GM23248 (cell line): ENCODE results near the gene SPEN.

Source experiments
- EZH2 ChIP-seq: fragments of 200-600 bp; sonication (generic); IDR thresholded peaks from 2 replicates; pipeline ENCODE4 v1.6.1; 2018; ENCODE audit warnings: antibody characterized with exemption, mild to moderate bottlenecking; ENCODE audit not compliant: insufficient read depth, poor library complexity, severe bottlenecking
- EZH2phosphoT487 ChIP-seq: fragments of 200-600 bp; sonication (generic); IDR thresholded peaks from 2 replicates; pipeline ENCODE4 v1.6.1; 2018; ENCODE audit warnings: antibody characterized with exemption, moderate library complexity, mild to moderate bottlenecking, low read depth; ENCODE audit not compliant: insufficient read depth

DNA sequence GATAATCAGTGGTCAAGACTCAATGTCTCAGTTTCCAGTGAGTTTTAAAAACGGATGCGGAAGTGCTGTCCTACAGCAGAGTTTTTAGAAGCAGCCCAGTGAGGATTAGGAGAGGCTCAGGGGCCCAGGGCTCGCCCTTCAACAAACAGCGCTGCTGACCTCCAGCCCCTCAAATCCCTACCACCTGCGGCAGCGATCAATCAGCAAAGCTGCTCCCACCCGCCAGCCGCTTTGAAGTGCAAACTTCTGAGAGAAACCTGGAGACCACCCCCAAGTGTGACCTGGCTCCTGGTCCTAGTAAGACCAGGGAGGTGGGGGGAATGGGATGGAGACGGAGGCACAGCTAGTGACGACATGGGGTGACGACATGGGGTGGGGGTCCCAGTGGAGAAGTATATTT, 114.0 kb downstream of the SPEN start:
- TF ChIP-seq EZH2 = no peak
- TF ChIP-seq EZH2phosphoT487 = no peak
